ENCODE data around the gene TSPEAR.

DNA sequence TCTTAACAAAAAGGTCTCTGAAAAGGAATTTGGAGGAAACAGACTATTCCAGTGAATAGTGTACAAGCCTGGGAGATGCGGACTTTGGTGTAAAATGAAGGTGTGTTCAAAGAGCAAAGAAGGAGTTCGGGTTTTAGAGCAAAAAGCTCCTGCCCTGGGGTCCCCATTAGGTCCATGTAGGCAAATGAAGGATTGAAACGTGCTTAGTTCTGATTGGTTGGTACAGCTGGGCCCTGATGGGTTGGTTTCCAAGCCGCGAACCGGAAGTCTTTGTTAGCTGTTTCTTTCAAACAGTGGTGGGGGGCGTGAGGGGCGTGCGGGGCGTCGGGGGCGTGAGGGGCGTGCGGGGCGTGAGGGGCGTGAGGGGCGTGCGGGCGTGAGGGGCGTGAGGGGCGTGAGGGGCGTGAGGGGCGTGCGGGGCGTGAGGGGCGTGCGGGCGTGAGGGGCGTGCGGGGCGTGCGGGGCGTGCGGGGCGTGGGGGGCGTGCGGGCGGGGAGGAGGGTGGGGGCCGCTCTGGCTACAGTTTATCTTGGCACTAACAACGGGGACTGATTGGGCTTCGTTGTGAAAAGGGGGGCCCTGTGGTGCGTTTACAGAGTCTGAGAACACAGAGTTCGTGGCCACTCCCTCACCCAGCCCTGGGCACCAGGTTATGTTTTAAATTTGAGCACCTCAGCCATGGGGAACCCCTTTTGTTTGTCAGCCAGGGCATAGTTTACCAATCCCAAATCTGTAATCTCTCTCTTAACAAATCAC lies 226.7 kb downstream of the TSPEAR start:
- TF ChIP-seq, protein P1, sequence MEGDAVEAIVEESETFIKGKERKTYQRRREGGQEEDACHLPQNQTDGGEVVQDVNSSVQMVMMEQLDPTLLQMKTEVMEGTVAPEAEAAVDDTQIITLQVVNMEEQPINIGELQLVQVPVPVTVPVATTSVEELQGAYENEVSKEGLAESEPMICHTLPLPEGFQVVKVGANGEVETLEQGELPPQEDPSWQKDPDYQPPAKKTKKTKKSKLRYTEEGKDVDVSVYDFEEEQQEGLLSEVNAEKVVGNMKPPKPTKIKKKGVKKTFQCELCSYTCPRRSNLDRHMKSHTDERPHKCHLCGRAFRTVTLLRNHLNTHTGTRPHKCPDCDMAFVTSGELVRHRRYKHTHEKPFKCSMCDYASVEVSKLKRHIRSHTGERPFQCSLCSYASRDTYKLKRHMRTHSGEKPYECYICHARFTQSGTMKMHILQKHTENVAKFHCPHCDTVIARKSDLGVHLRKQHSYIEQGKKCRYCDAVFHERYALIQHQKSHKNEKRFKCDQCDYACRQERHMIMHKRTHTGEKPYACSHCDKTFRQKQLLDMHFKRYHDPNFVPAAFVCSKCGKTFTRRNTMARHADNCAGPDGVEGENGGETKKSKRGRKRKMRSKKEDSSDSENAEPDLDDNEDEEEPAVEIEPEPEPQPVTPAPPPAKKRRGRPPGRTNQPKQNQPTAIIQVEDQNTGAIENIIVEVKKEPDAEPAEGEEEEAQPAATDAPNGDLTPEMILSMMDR (IDR thresholded peaks at IDR 0.05): no peak
- TF ChIP-seq POLR2AphosphoS5 (IDR thresholded peaks at IDR 0.05): no peak
- no peak for TF ChIP-seq POLR2A (IDR thresholded peaks at IDR 0.05)

All from prostate gland (tissue), 2 donors.